GM23248 (cell line): Measurements from ENCODE around the gene TRIM14. TPM values are rescaled to one million over a fixed set of nuclear protein-coding genes. Genes with fewer than 3 reads are reported as not detected.
"Not testable (repeated sequence)": the region's sequence is repeated elsewhere in the genome, so short reads cannot be mapped to it uniquely, and the experiment has no call there.

Experiments
- DNase-seq: peaks from one replicate; pipeline ENCODE4 v3.0.0-alpha.2; 2015
- H2AFZ ChIP-seq: fragments of 200-600 bp; sonication (generic); 2 replicates; pipeline ENCODE4 v1.6.1; 2016; ENCODE audit warnings: antibody characterized with exemption
- H3F3A ChIP-seq: fragments of 200-600 bp; sonication (generic); 2 replicates; pipeline ENCODE4 v1.6.1; 2016; ENCODE audit warnings: mild to moderate bottlenecking, antibody characterized with exemption, mixed run types; ENCODE audit not compliant: insufficient read depth
- H3K27ac ChIP-seq: fragments of 200-600 bp; sonication (generic); 2 replicates; pipeline ENCODE4 v1.5.1; 2016; ENCODE audit warnings: mild to moderate bottlenecking
- H3K27me3 ChIP-seq: fragments of 200-600 bp; sonication (generic); replicated peaks from 2 replicates; pipeline ENCODE4 v1.6.1; 2016; ENCODE audit warnings: mild to moderate bottlenecking; ENCODE audit not compliant: insufficient read depth
- H3K36me3 ChIP-seq: fragments of 200-600 bp; sonication (generic); 2 replicates; pipeline ENCODE4 v1.6.1; 2016; ENCODE audit warnings: low read depth, mild to moderate bottlenecking
- H3K4me1 ChIP-seq: fragments of 200-600 bp; sonication (generic); 2 replicates; pipeline ENCODE4 v1.6.1; 2016; ENCODE audit warnings: mild to moderate bottlenecking; ENCODE audit not compliant: insufficient read depth
- H3K4me2 ChIP-seq: fragments of 200-600 bp; sonication (generic); one replicate; pipeline ENCODE4 v1.6.1; 2016; ENCODE audit warnings: mild to moderate bottlenecking; ENCODE audit not compliant: unreplicated experiment
- H3K4me3 ChIP-seq: fragments of 200-600 bp; sonication (generic); 2 replicates; pipeline ENCODE4 v1.5.1; 2016; ENCODE audit warnings: mild to moderate bottlenecking
- H3K79me2 ChIP-seq: fragments of 200-600 bp; sonication (generic); 2 replicates; pipeline ENCODE4 v1.6.1; 2016; ENCODE audit warnings: mild to moderate bottlenecking; ENCODE audit not compliant: insufficient read depth
- H3K9ac ChIP-seq: fragments of 200-600 bp; sonication (generic); 2 replicates; pipeline ENCODE4 v1.6.1; 2016; ENCODE audit warnings: mild to moderate bottlenecking
- H3K9me2 ChIP-seq: fragments of 200-600 bp; sonication (generic); 2 replicates; pipeline ENCODE4 v1.6.1; 2016; ENCODE audit warnings: mixed run types, mild to moderate bottlenecking, moderate library complexity; ENCODE audit not compliant: insufficient read depth
- H3K9me3 ChIP-seq: fragments of 200-600 bp; sonication (generic); one replicate; pipeline ENCODE4 v1.6.1; 2017; ENCODE audit warnings: low read depth
- H4K20me1 ChIP-seq: fragments of 200-600 bp; sonication (generic); 2 replicates; pipeline ENCODE4 v1.6.0; 2016; ENCODE audit not compliant: insufficient read depth
- EZH2 ChIP-seq: fragments of 200-600 bp; sonication (generic); IDR thresholded peaks from 2 replicates; pipeline ENCODE4 v1.6.1; 2018; ENCODE audit warnings: antibody characterized with exemption, mild to moderate bottlenecking; ENCODE audit not compliant: insufficient read depth, poor library complexity, severe bottlenecking
- EZH2phosphoT487 ChIP-seq: fragments of 200-600 bp; sonication (generic); IDR thresholded peaks from 2 replicates; pipeline ENCODE4 v1.6.1; 2018; ENCODE audit warnings: antibody characterized with exemption, moderate library complexity, mild to moderate bottlenecking, low read depth; ENCODE audit not compliant: insufficient read depth
- WGBS, 2 experiments: methylation state at CpG; one replicate each; pipeline ENCODE4 v1.1.6; 2015 to 2017; ENCODE audit warnings: low lambda C conversion rate in 2 of 2, low coverage in 1 of 2; ENCODE audit errors: missing lambda C conversion rate in 2 of 2; 5-methylcytosine and 5-hydroxymethylcytosine counted together
- in situ Hi-C: fragments of 300-500 bp; cut with MboI; formaldehyde crosslinking; loops from 2 replicates; pipeline ENCODE4 v1.15.0; 2020
- polyA plus RNA-seq: library from polyadenylated mRNA; unstranded; fragments of >200 nt; fragmentation: Nextera tagmentation; extraction: Ambion mirVana; gene quantifications from 2 replicates; pipeline ENCODE4 v1.2.1, GENCODE V29; 2016
- small RNA-seq: library from RNA; depleted of rRNA; stranded (forward); fragments of <200 nt; gene quantifications from one replicate; pipeline ENCODE3, GENCODE V24; 2014; ENCODE audit warnings: low read depth, low replicate concordance
- total RNA-seq: library from RNA; depleted of rRNA; stranded (reverse); fragments of >200 nt; shearing (Covaris generic); gene quantifications from 2 replicates; pipeline ENCODE4 v1.2.3, GENCODE V29; 2014; rRNA removed

The TRIM14 gene
- total and polyA plus RNA-seq, 2 experiments from 2014 or later = 6.4 to 7.8 TPM

GRCh38 chr9:98022447-98022846, 96.6 kb downstream of the TRIM14 start:
- Histone ChIP-seq H3K4me1 (peaks cover 11% of the 10 kb centered on the region), H3K27ac (peak overlapping the region; percentile 65), H3K9me3 (no peaks in the 10 kb centered on the region), H3F3A (peaks cover 17% of the 10 kb centered on the region; the same call in 1 of the 2 replicates), H3K4me2 (no peak overlapping the region), H3K9me2 (no peaks in the 10 kb centered on the region), H3K4me3 (no peak overlapping the region), H3K27me3 (no peaks in the 10 kb centered on the region), H3K79me2 (no peaks in the 10 kb centered on the region), H2AFZ (no peak overlapping the region), H3K36me3 (peaks cover 7% of the 10 kb centered on the region), H3K9ac (peak overlapping the region; percentile 38; the same call in 1 of the 2 replicates), H4K20me1 (no peaks in the 10 kb centered on the region)
- 50 to 53% methylated on average over 6 to 8 of the region's 8 CpGs for WGBS, 2 experiments
- DNase-seq = peak; percentile 85
- in situ Hi-C loops = no loop called here
- TF ChIP-seq EZH2 (no peak), EZH2phosphoT487 (no peak)

- Histone ChIP-seq H3K27ac (peak overlapping the region; percentile 65), H4K20me1 (no peaks in the 10 kb centered on the region), H3K36me3 (peaks cover 17% of the 10 kb centered on the region), H3K9me2 (no peaks in the 10 kb centered on the region), H3K4me3 (no peak overlapping the region), H3K4me2 (no peak overlapping the region), H3K79me2 (no peaks in the 10 kb centered on the region), H3K9ac (peak overlapping the region; percentile 38; the same call in 1 of the 2 replicates), H3K9me3 (no peaks in the 10 kb centered on the region), H3K4me1 (peaks cover 11% of the 10 kb centered on the region), H2AFZ (no peak overlapping the region), H3K27me3 (no peaks in the 10 kb centered on the region), H3F3A (peaks cover 25% of the 10 kb centered on the region; the same call in 1 of the 2 replicates)
- WGBS, 2 experiments = 60 to 62% methylated on average over 8 of the region's 8 CpGs
- DNase-seq = peak; percentile 11
- in situ Hi-C loops = no loop called here
- TF ChIP-seq EZH2phosphoT487 = no peak
- no peak for TF ChIP-seq EZH2
Observed at GRCh38 chr9:98021306-98022040, 97.5 kb downstream of the TRIM14 start.

DNA sequence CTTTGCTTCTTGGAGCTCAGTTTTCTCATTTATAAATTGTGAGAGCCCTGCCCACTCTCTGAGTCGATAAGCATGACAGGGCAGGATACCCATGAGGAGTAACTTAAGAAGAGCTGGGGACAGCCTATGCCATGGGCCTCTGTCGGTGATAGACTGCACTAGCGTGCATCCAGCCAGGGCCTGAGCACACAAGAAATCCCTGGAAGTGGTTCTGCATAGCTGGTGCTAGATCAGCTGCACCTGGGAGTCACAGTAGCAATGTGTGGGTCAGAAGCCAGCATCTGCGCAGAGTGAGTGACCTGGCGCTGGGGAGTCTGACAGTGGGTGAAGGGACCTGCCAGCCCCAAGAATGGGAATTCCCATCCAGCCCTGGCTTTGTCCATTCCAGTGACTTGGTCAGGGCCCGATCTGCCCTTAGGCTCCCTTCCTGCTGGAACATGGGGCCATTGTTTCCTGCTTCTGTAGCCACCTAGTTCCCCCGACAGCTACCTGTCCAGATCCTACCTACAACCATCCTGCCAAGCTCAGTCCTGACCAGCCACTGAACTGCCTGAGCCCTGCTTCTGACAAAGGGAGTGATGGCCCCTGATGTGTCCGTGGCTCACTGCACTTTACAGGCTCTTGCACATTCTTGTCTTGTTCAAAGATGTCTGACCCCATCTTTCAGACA, 98.4 kb downstream of the TRIM14 start:
- no peaks in the 10 kb centered on the region for H3K9me2 ChIP-seq
- no peak overlapping the region for H3K4me2 ChIP-seq
- TF ChIP-seq EZH2 = no peak
- H4K20me1 ChIP-seq = no peaks in the 10 kb centered on the region
- no peaks in the 10 kb centered on the region for H3K79me2 ChIP-seq
- peaks cover 29% of the 10 kb centered on the region for H3F3A ChIP-seq
- DNase-seq = no peak
- no peak overlapping the region for H3K4me3 ChIP-seq
- H3K9ac ChIP-seq = no peak overlapping the region
- in situ Hi-C loops = no loop called here
- no peaks in the 10 kb centered on the region for H3K9me3 ChIP-seq
- no peak overlapping the region for H3K27ac ChIP-seq
- H3K4me1 ChIP-seq = peaks cover 11% of the 10 kb centered on the region
- H3K36me3 ChIP-seq = peaks cover 26% of the 10 kb centered on the region
- H3K27me3 ChIP-seq = no peaks in the 10 kb centered on the region
- 90 to 93% methylated on average over 8 of the region's 8 CpGs for WGBS, 2 experiments
- no peak overlapping the region for H2AFZ ChIP-seq

- Histone ChIP-seq H3K4me1 (peaks cover 11% of the 10 kb centered on the region), H3K36me3 (peaks cover 31% of the 10 kb centered on the region), H3F3A (peaks cover 29% of the 10 kb centered on the region)
- H3K9ac ChIP-seq, H3K27ac ChIP-seq, H3K27me3 ChIP-seq, H3K9me3 ChIP-seq, DNase-seq, H3K4me3 ChIP-seq, H3K79me2 ChIP-seq, H3K9me2 ChIP-seq, H4K20me1 ChIP-seq, in situ Hi-C loops, H2AFZ ChIP-seq, H3K4me2 ChIP-seq: not testable (repeated sequence)
- 79 to 81% methylated on average over 5 of the region's 5 CpGs for WGBS, 2 experiments
Observed at GRCh38 chr9:98019869-98020268, 99.2 kb downstream of the TRIM14 start.

Small RNAs within 50 kb of the gene (small RNA-seq; reads per million reads assigned to genes)
- gene RF00017 (not detected), gene RNU6-918P (not detected)

Other genes starting within 250 kb of the TRIM14 start
- 13.0 and 14.3 TPM in 2 replicates for gene TRMO, start 196.7 kb downstream of the TRIM14 start, total RNA-seq
- gene TRMO, start 196.7 kb downstream of the TRIM14 start, polyA plus RNA-seq = 9.6 and 10.5 TPM in 2 replicates
- not detected in 2 replicates for gene HEMGN, start 181.1 kb downstream of the TRIM14 start, total RNA-seq
- not detected in 2 replicates for gene HEMGN, start 181.1 kb downstream of the TRIM14 start, polyA plus RNA-seq
- 11.2 and 35.3 TPM in 2 replicates for gene ANP32B, start 135.9 kb downstream of the TRIM14 start, total RNA-seq
- 137 and 138 TPM in 2 replicates for gene ANP32B, start 135.9 kb downstream of the TRIM14 start, polyA plus RNA-seq
- 60.3 and 80.8 TPM in 2 replicates for gene NANS, start 62.5 kb downstream of the TRIM14 start, total RNA-seq
- 128 and 133 TPM in 2 replicates for gene NANS, start 62.5 kb downstream of the TRIM14 start, polyA plus RNA-seq
- gene CORO2A, start 73.4 kb upstream of the TRIM14 start, total RNA-seq = 0.86 and 1.5 TPM in 2 replicates
- 1.3 and 1.5 TPM in 2 replicates for gene CORO2A, start 73.4 kb upstream of the TRIM14 start, polyA plus RNA-seq
- gene TBC1D2, start 136.4 kb upstream of the TRIM14 start, total RNA-seq = 57.5 and 58.4 TPM in 2 replicates
- gene TBC1D2, start 136.4 kb upstream of the TRIM14 start, polyA plus RNA-seq = 56.2 and 58.9 TPM in 2 replicates